T-helper 22 cell (primary cell): ENCODE results near the gene ABHD18.

Experiments
- DNase-seq: peaks from one replicate; pipeline ENCODE4 v3.0.0-alpha.2; 2020; ENCODE audit warnings: low read depth

Gene ABHD18

GRCh38 chr4:128068918-128069317 lies 103.7 kb downstream of the ABHD18 start:
- DNase-seq, result no peak

DNA sequence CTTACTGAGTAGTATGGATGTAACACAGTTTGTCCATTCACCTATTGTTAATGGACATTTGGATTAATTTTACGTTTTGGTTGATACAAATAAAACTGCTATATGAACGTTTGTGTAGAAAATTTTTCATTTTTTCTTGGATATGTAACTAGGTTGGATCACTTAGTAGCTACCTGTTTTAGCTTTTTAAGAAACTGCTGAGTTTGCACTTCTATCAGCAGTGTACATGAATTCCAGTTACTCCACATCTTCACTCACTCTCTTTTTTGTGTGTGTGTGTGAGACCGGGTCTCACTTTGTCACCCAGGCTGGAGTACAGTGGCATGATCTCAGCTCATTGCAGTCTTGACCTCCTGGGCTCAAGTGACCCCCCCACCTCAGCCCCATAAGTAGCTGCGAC lies 111.3 kb downstream of the ABHD18 start:
- DNase-seq, result no peak
